Liver (tissue), 9 donors: ENCODE data around the gene ITPKB. TPM values are rescaled to one million over a fixed set of nuclear protein-coding genes. Genes with fewer than 3 reads are reported as not detected.

Experiments used
- DNase-seq: peaks from one replicate; pipeline ENCODE4 v3.0.0-alpha.2; 2017; ENCODE audit warnings: low spot score
- H3K27ac ChIP-seq, 2 donors: one replicate each; pipeline ENCODE4 v1.7.0; 2013; ENCODE audit warnings: inconsistent platforms in 2 of 2, low read length in 2 of 2, control low read depth in 1 of 2, low read depth in 1 of 2, mild to moderate bottlenecking in 1 of 2
- H3K27me3 ChIP-seq, 4 donors: one replicate each; pipeline versions ENCODE4 v1.6.1 to v1.7.0; 2013; ENCODE audit warnings: low read length in 3 of 4, inconsistent platforms in 1 of 4, mild to moderate bottlenecking in 1 of 4, moderate library complexity in 1 of 4; ENCODE audit not compliant: control insufficient read depth in 4 of 4, insufficient read depth in 4 of 4
- H3K36me3 ChIP-seq, 4 donors: one replicate each; pipeline versions ENCODE4 v1.6.1 to v1.7.0; 2013; ENCODE audit warnings: low read length in 3 of 4, mild to moderate bottlenecking in 3 of 4, low read depth in 1 of 4, moderate library complexity in 1 of 4; ENCODE audit not compliant: control insufficient read depth in 4 of 4, insufficient read depth in 3 of 4
- H3K4me1 ChIP-seq, 4 donors: one replicate each; pipeline versions ENCODE4 v1.6.1 to v1.7.0; 2013; ENCODE audit warnings: low read length in 3 of 4, mild to moderate bottlenecking in 3 of 4, moderate library complexity in 1 of 4; ENCODE audit not compliant: control insufficient read depth in 4 of 4, insufficient read depth in 4 of 4
- H3K4me3 ChIP-seq, 3 donors: one replicate each; pipeline versions ENCODE4 v1.6.1 to v1.7.0; 2013; ENCODE audit warnings: low read length in 3 of 3, control low read depth in 1 of 3, low read depth in 1 of 3, mild to moderate bottlenecking in 1 of 3
- H3K9ac ChIP-seq, 2 donors: one replicate each; pipeline ENCODE4 v1.7.0; 2013; ENCODE audit warnings: low read length in 2 of 2, mild to moderate bottlenecking in 2 of 2, moderate library complexity in 2 of 2, control low read depth in 1 of 2, low read depth in 1 of 2
- H3K9me3 ChIP-seq, 4 donors: one replicate each; pipeline versions ENCODE4 v1.6.1 to v1.7.0; 2013; ENCODE audit warnings: low read length in 3 of 4; ENCODE audit not compliant: control insufficient read depth in 4 of 4
- EGR1 ChIP-seq, 2 donors: IDR thresholded peaks; 2 replicates each; pipeline ENCODE4 v1.6.1; 2016 to 2018; ENCODE audit warnings: antibody characterized with exemption in 2 of 2, low read depth in 2 of 2
- FOXA1 ChIP-seq: IDR thresholded peaks from 2 replicates; pipeline ENCODE4 v1.6.1; 2016; ENCODE audit warnings: antibody characterized with exemption
- FOXA2 ChIP-seq: IDR thresholded peaks from 2 replicates; pipeline ENCODE4 v1.6.1; 2016; ENCODE audit warnings: antibody characterized with exemption
- GABPA ChIP-seq, 2 donors: IDR thresholded peaks in 1 of 2; conservative IDR thresholded peaks in 1 of 2; 2 replicates each; pipeline ENCODE4 v1.6.1; 2016; ENCODE audit warnings: antibody characterized with exemption in 2 of 2, mild to moderate bottlenecking in 1 of 2, moderate library complexity in 1 of 2
- HNF4A ChIP-seq, 2 donors: conservative IDR thresholded peaks; 2 replicates each; pipeline ENCODE4 v1.6.1; 2016; ENCODE audit warnings: antibody characterized with exemption in 2 of 2, mild to moderate bottlenecking in 2 of 2
- HNF4G ChIP-seq: IDR thresholded peaks from 2 replicates; pipeline ENCODE4 v1.6.1; 2016; ENCODE audit warnings: antibody characterized with exemption
- JUND ChIP-seq, 2 donors: IDR thresholded peaks; 2 replicates each; pipeline ENCODE4 v1.6.1; 2016; ENCODE audit warnings: antibody characterized with exemption in 2 of 2
- NR2F2 ChIP-seq: IDR thresholded peaks from 2 replicates; pipeline ENCODE4 v1.6.1; 2016; ENCODE audit warnings: antibody characterized with exemption
- RAD21 ChIP-seq, 2 donors: IDR thresholded peaks; 2 replicates each; pipeline ENCODE4 v1.6.1; 2016; ENCODE audit warnings: antibody characterized with exemption in 2 of 2, mild to moderate bottlenecking in 2 of 2
- RXRA ChIP-seq, 2 donors: IDR thresholded peaks; 2 replicates each; pipeline ENCODE4 v1.6.1; 2017 to 2018; ENCODE audit warnings: antibody characterized with exemption in 2 of 2, mild to moderate bottlenecking in 1 of 2
- SP1 ChIP-seq: IDR thresholded peaks from 2 replicates; pipeline ENCODE4 v1.6.1; 2018; ENCODE audit warnings: antibody characterized with exemption, mild to moderate bottlenecking
- TAF1 ChIP-seq: conservative IDR thresholded peaks from 2 replicates; pipeline ENCODE4 v1.6.1; 2016; ENCODE audit warnings: antibody characterized with exemption, mild to moderate bottlenecking
- YY1 ChIP-seq: IDR thresholded peaks from 2 replicates; pipeline ENCODE4 v1.6.1; 2016; ENCODE audit warnings: antibody characterized with exemption, mild to moderate bottlenecking
- WGBS: extraction: QIAGEN DNeasy Blood & Tissue Kit; methylation state at CpG from one replicate; pipeline ENCODE4 v1.1.7; 2013; 5-methylcytosine and 5-hydroxymethylcytosine counted together
- polyA plus RNA-seq, 2 donors: library from polyadenylated mRNA; stranded (reverse) in 1 of 2; unstranded in 1 of 2; fragments of 200-250 nt in 1 of 2; fragments of >200 nt in 1 of 2; fragmentation: Nextera tagmentation in 1 of 2; extraction: Ambion mirVana in 1 of 2; gene quantifications; one replicate each; pipeline versions ENCODE4 v1.2.1 to v1.2.3, GENCODE V29; 2013 to 2015
- total RNA-seq, 2 donors: library from RNA; depleted of rRNA; stranded (reverse); fragments of >200 nt; gene quantifications; one replicate each; pipeline ENCODE4 v1.2.3, GENCODE V29; 2014
- TF ChIP-seq, protein P1 (sequence below): IDR thresholded peaks from 2 replicates; pipeline ENCODE4 v1.6.1; 2016; ENCODE audit warnings: antibody characterized with exemption
- TF ChIP-seq, protein P2 (sequence below): IDR thresholded peaks from 2 replicates; pipeline ENCODE4 v1.6.1; 2016; ENCODE audit warnings: antibody characterized with exemption, mild to moderate bottlenecking
- TF ChIP-seq, protein P3 (sequence below): fragments of 150-350 bp; IDR thresholded peaks from 2 replicates; pipeline ENCODE4 v1.5.1; 2017; ENCODE audit warnings: improper control_type of control experiment, low read depth, low read length; ENCODE audit not compliant: missing input control
- TF ChIP-seq, protein P4 (sequence below): IDR thresholded peaks from 2 replicates; pipeline ENCODE4 v1.6.1; 2016; ENCODE audit warnings: antibody characterized with exemption
- donor health status: healthy.
- donor health status: healthy.
- donor health status: healthy.
- donor health status: healthy.
- donor health status: healthy.

The ITPKB gene
- total and polyA plus RNA-seq, 4 donors: 0.61 to 5.8 (median 3.7) TPM

DNA sequence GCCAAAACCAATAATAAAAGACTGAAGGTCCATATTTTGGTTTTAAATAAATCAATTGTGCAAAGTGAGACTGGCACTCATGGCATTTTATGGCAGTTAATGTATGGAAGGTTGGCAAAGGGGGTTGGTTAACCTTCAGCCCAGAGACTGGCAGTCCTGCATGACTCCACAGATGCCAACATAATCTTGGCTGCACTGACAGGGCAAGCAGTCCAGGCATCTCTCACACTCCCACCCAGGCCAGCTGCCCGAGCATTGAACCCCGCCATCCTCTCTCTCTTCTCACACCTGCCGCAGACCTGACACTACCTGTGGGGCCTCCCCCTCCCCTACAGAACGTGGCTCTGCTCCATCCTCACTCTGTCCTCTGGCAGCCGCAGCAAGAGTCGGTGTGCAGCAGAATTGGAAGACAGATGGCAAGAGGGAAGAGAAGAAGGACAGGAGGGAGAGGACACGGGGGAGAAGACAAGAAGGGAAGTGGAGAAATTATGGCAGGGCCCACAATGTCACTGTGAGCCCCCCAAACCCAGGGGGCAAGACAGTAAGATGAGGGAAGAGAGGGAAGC, 43.7 kb downstream of the ITPKB start:
- Histone ChIP-seq H3K36me3 (no peaks in the 10 kb centered on the region), H3K4me1 (peaks cover 0 to 13% (median 6%) of the 10 kb centered on the region in 4 donors), H3K4me3 (no peak overlapping the region), H3K27me3 (no peaks in the 10 kb centered on the region), H3K9me3 (no peaks in the 10 kb centered on the region), H3K27ac (no peak overlapping the region), H3K9ac (no peak overlapping the region)
- WGBS: 92% methylated on average over 7 of the region's 7 CpGs
- TF ChIP-seq GABPA (IDR thresholded peaks at IDR 0.05 in 1 of 2, conservative IDR thresholded peaks at IDR 0.05 in 1 of 2): no peak
- TF ChIP-seq, protein P1, sequence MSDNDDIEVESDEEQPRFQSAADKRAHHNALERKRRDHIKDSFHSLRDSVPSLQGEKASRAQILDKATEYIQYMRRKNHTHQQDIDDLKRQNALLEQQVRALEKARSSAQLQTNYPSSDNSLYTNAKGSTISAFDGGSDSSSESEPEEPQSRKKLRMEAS: no peak
- TF ChIP-seq JUND (IDR thresholded peaks at IDR 0.05): no peak
- no peak for TF ChIP-seq RAD21 (IDR thresholded peaks at IDR 0.05)
- TF ChIP-seq FOXA2: no peak
- no peak for TF ChIP-seq HNF4A (conservative IDR thresholded peaks at IDR 0.05)
- no peak for TF ChIP-seq NR2F2
- TF ChIP-seq, protein P2, sequence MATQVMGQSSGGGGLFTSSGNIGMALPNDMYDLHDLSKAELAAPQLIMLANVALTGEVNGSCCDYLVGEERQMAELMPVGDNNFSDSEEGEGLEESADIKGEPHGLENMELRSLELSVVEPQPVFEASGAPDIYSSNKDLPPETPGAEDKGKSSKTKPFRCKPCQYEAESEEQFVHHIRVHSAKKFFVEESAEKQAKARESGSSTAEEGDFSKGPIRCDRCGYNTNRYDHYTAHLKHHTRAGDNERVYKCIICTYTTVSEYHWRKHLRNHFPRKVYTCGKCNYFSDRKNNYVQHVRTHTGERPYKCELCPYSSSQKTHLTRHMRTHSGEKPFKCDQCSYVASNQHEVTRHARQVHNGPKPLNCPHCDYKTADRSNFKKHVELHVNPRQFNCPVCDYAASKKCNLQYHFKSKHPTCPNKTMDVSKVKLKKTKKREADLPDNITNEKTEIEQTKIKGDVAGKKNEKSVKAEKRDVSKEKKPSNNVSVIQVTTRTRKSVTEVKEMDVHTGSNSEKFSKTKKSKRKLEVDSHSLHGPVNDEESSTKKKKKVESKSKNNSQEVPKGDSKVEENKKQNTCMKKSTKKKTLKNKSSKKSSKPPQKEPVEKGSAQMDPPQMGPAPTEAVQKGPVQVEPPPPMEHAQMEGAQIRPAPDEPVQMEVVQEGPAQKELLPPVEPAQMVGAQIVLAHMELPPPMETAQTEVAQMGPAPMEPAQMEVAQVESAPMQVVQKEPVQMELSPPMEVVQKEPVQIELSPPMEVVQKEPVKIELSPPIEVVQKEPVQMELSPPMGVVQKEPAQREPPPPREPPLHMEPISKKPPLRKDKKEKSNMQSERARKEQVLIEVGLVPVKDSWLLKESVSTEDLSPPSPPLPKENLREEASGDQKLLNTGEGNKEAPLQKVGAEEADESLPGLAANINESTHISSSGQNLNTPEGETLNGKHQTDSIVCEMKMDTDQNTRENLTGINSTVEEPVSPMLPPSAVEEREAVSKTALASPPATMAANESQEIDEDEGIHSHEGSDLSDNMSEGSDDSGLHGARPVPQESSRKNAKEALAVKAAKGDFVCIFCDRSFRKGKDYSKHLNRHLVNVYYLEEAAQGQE: no peak
- no peak for TF ChIP-seq EGR1 (IDR thresholded peaks at IDR 0.05; ENCODE audit: low read depth in 2 of 2)
- TF ChIP-seq TAF1: no peak
- TF ChIP-seq, protein P3, sequence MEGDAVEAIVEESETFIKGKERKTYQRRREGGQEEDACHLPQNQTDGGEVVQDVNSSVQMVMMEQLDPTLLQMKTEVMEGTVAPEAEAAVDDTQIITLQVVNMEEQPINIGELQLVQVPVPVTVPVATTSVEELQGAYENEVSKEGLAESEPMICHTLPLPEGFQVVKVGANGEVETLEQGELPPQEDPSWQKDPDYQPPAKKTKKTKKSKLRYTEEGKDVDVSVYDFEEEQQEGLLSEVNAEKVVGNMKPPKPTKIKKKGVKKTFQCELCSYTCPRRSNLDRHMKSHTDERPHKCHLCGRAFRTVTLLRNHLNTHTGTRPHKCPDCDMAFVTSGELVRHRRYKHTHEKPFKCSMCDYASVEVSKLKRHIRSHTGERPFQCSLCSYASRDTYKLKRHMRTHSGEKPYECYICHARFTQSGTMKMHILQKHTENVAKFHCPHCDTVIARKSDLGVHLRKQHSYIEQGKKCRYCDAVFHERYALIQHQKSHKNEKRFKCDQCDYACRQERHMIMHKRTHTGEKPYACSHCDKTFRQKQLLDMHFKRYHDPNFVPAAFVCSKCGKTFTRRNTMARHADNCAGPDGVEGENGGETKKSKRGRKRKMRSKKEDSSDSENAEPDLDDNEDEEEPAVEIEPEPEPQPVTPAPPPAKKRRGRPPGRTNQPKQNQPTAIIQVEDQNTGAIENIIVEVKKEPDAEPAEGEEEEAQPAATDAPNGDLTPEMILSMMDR: no peak
- no peak for TF ChIP-seq RXRA (IDR thresholded peaks at IDR 0.05)
- TF ChIP-seq SP1: no peak
- TF ChIP-seq FOXA1: no peak
- TF ChIP-seq, protein P4, sequence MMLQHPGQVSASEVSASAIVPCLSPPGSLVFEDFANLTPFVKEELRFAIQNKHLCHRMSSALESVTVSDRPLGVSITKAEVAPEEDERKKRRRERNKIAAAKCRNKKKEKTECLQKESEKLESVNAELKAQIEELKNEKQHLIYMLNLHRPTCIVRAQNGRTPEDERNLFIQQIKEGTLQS: no peak
- no peak for TF ChIP-seq HNF4G
- no peak for TF ChIP-seq YY1
- DNase-seq: no peak

DNA sequence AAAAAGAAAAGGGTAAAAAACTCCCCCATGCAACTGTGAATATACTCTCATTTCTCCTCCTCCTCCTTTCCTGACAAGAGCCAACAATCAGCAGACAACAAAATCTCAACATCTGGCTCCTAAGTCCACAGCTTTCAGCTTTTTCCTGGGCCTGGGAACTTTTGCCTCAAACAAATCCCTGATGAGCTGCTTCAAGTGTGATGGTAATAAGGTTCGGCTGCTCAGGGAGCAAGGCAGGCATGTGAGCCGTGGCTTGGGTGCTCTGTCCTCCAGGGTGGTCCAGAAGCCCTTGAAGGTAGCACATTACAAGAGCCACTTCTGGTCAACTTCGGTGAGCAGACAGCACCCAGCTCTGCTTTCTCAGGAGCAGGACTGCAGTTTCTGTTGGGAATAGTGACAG, 46.3 kb downstream of the ITPKB start:
- TF ChIP-seq, protein P4: no peak
- TF ChIP-seq, protein P2: no peak
- TF ChIP-seq SP1: no peak
- no peak for TF ChIP-seq GABPA (IDR thresholded peaks at IDR 0.05 in 1 of 2, conservative IDR thresholded peaks at IDR 0.05 in 1 of 2)
- TF ChIP-seq HNF4A (conservative IDR thresholded peaks at IDR 0.05): no peak
- no peak for TF ChIP-seq RXRA (IDR thresholded peaks at IDR 0.05)
- no peak for DNase-seq
- Histone ChIP-seq H3K27ac (no peak overlapping the region), H3K4me3 (no peak overlapping the region), H3K36me3 (no peaks in the 10 kb centered on the region), H3K4me1 (peaks cover 0 to 13% (median 6%) of the 10 kb centered on the region in 4 donors), H3K27me3 (no peaks in the 10 kb centered on the region), H3K9ac (no peak overlapping the region), H3K9me3 (no peaks in the 10 kb centered on the region)
- WGBS: 90% methylated on average over 3 of the region's 3 CpGs
